GM10248 (cell line): Measurements from ENCODE around the gene SGSM1.

ENCODE experiments used
- CTCF ChIA-PET: fragments of 300-600 bp; sonication (Branson Sonifier 250); formaldehyde crosslinking; extraction: SDS; loops from one replicate; lab custom pipeline; 2021; ENCODE audit warnings: antibody characterized with exemption; lab: Yijun Ruan, JAX
- POLR2A ChIA-PET: fragments of 350-650 bp; sonication (Branson Sonifier 250); formaldehyde crosslinking; extraction: SDS; loops from one replicate; lab custom pipeline; 2020; ENCODE audit warnings: antibody characterized with exemption; lab: Yijun Ruan, JAX
- DNase-seq: peaks from one replicate; pipeline ENCODE4 v3.0.0; 2012; ENCODE audit errors: extremely low spot score
- CTCF ChIP-seq: IDR thresholded peaks from 2 replicates; pipeline ENCODE4 v1.5.1; 2012; ENCODE audit warnings: mild to moderate bottlenecking, low read depth; ENCODE audit errors: extremely low read depth, missing control alignments, control extremely low read depth

SGSM1 gene

GRCh38 chr22:24942301-24942700 lies 136.3 kb downstream of the SGSM1 start:
- POLR2A ChIA-PET, result no interaction called here
- DNase-seq, result no peak
- no peak for TF ChIP-seq CTCF
- CTCF ChIA-PET, result interaction anchor here (1.3 to 7.4 kb wide), 2 partner anchors 9 to 108 kb away, joined by 3 to 75 read pairs; no protein-coding TSS in a partner anchor

- DNase-seq, result no peak
- TF ChIP-seq CTCF, result no peak
- CTCF ChIA-PET, result interaction anchor here (0.6 to 1.8 kb wide), 2 partner anchors 11 to 107 kb away, joined by 3 to 6 read pairs; no protein-coding TSS in a partner anchor
- POLR2A ChIA-PET, result no interaction called here
Observed at GRCh38 chr22:24944217-24944937, 138.4 kb downstream of the SGSM1 start.

GRCh38 chr22:24945430-24945829 lies 139.4 kb downstream of the SGSM1 start:
- no peak for TF ChIP-seq CTCF
- POLR2A ChIA-PET, result no interaction called here
- no peak for DNase-seq
- CTCF ChIA-PET, result interaction anchor here (1.8 kb wide), 1 partner anchor 106 kb away, joined by 6 read pairs; no protein-coding TSS in a partner anchor

- CTCF ChIA-PET, result interaction anchor here (1.6 kb wide), 1 partner anchor 10 kb away, joined by 4 read pairs; no protein-coding TSS in a partner anchor
- no peak for TF ChIP-seq CTCF
- no peak for DNase-seq
- POLR2A ChIA-PET, result no interaction called here
Observed at GRCh38 chr22:24947383-24947782, 141.4 kb downstream of the SGSM1 start.

- CTCF ChIA-PET, result interaction anchor here (1.6 kb wide), 1 partner anchor 11 kb away, joined by 4 read pairs; no protein-coding TSS in a partner anchor
- DNase-seq, result no peak
- TF ChIP-seq CTCF, result no peak
- POLR2A ChIA-PET, result no interaction called here
Observed at GRCh38 chr22:24947881-24948280, 141.9 kb downstream of the SGSM1 start.

- POLR2A ChIA-PET, result no interaction called here
- CTCF ChIA-PET, result interaction anchor here (1.0 kb wide), 1 partner anchor 11 kb away, joined by 3 read pairs; no protein-coding TSS in a partner anchor
- no peak for DNase-seq
- no peak for TF ChIP-seq CTCF
Observed at GRCh38 chr22:24948356-24949202, 142.6 kb downstream of the SGSM1 start.
